Kidney (tissue), 14 donors: ENCODE results near the gene PDE4D. TPM values are rescaled to one million over a fixed set of nuclear protein-coding genes. Genes with fewer than 3 reads are reported as not detected.

Experiments
- DNase-seq, 5 donors: peaks; one replicate each; pipeline ENCODE4 v3.0.0-alpha.2; 2013 to 2020
- FAIRE-seq: peaks from 2 replicates; lab custom pipeline; 2012; peaks lifted over from hg19 to GRCh38; lab: Jason Lieb, UNC
- H3K27ac ChIP-seq, 2 donors: one replicate each; pipeline ENCODE4 v1.7.0; 2013; ENCODE audit warnings: low read depth in 2 of 2, low read length in 2 of 2, inconsistent platforms in 1 of 2
- H3K27me3 ChIP-seq: one replicate; pipeline ENCODE4 v1.7.1; 2013; ENCODE audit warnings: low read length, inconsistent platforms; ENCODE audit not compliant: control insufficient read depth, insufficient read depth
- H3K36me3 ChIP-seq, 3 donors: one replicate each; pipeline versions ENCODE4 v1.7.0 to v1.7.1; 2013; ENCODE audit warnings: low read length in 3 of 3, control low read depth in 1 of 3, inconsistent platforms in 1 of 3; ENCODE audit not compliant: insufficient read depth in 3 of 3, control insufficient read depth in 2 of 3
- H3K4me1 ChIP-seq, 3 donors: one replicate each; pipeline versions ENCODE4 v1.7.0 to v1.7.1; 2013; ENCODE audit warnings: low read length in 3 of 3, inconsistent platforms in 1 of 3, low read depth in 1 of 3; ENCODE audit not compliant: control insufficient read depth in 2 of 3, insufficient read depth in 2 of 3
- H3K4me3 ChIP-seq, 3 donors: one replicate each; pipeline versions ENCODE4 v1.7.0 to v1.8.1; 2013; ENCODE audit warnings: low read length in 3 of 3, control low read depth in 1 of 3, inconsistent platforms in 1 of 3
- H3K9ac ChIP-seq, 3 donors: one replicate each; pipeline versions ENCODE4 v1.7.0 to v1.7.1; 2013; ENCODE audit warnings: low read length in 3 of 3, control low read depth in 1 of 3, inconsistent platforms in 1 of 3
- H3K9me3 ChIP-seq, 3 donors: one replicate each; pipeline versions ENCODE4 v1.7.0 to v1.7.1; 2013; ENCODE audit warnings: low read length in 3 of 3, control low read depth in 1 of 3, inconsistent platforms in 1 of 3; ENCODE audit not compliant: control insufficient read depth in 2 of 3, insufficient read depth in 1 of 3
- CTCF ChIP-seq: IDR thresholded peaks from 3 replicates; pipeline ENCODE4 v1.5.1; 2012; ENCODE audit warnings: mild to moderate bottlenecking, moderate library complexity, borderline replicate concordance; ENCODE audit not compliant: insufficient read depth; ENCODE audit errors: extremely low read depth
- intact Hi-C: fragments of 100-400 bp; cut with DNase I; formaldehyde crosslinking; loops from one replicate; pipeline ENCODE4 v1.11.1; 2022
- polyA plus RNA-seq: library from polyadenylated mRNA; stranded (reverse); fragments of 350-450 nt; fragmentation: Illumina TruSeq; extraction: RNeasy Lipid Tissue Mini Kit (QIAGEN cat#74804); gene quantifications from one replicate; pipeline ENCODE4 v1.2.3, GENCODE V29; 2014; ENCODE audit warnings: low read depth, low replicate concordance; ENCODE audit not compliant: insufficient read depth
- total RNA-seq: library from RNA; stranded (reverse); fragmentation: NEBNext Ultra II Directional; extraction: Animal tissue kit (Norgen Biotek cat#: 25700); gene quantifications from one replicate; pipeline ENCODE4 v1.2.1, GENCODE V29; 2021
- donor health status: control.
- donor health status: control.
- donor health status: control.
- donor health status: control.
- donor health status: control.
- donor health status: DM: yes; HTN: yes; CAD: no.
- donor health status: Normal renal cell carcinoma (clear cell type).

The PDE4D gene
- total and polyA plus RNA-seq, 2 donors from 2014 or later = 9.2 to 78.9 TPM

- TF ChIP-seq CTCF = no peak
- peaks cover 0 to 5% (median 5%) of the 10 kb centered on the region in 3 donors for H3K4me1 ChIP-seq
- no peaks in the 10 kb centered on the region for H3K36me3 ChIP-seq
- no peak overlapping the region for H3K9ac ChIP-seq
- intact Hi-C loops = no loop called here
- no peak for FAIRE-seq
- no peak for DNase-seq
- H3K27me3 ChIP-seq = no peaks in the 10 kb centered on the region
- no peak overlapping the region for H3K27ac ChIP-seq
- H3K4me3 ChIP-seq = peak overlapping the region in 1 of 3 donors; percentile 24
- H3K9me3 ChIP-seq = no peaks in the 10 kb centered on the region
These were observed 635.8 kb downstream of the PDE4D start for GRCh38 chr5:59257488-59258400.

GRCh38 chr5:59256331-59256730 is 637.2 kb downstream of the PDE4D start:
- no peaks in the 10 kb centered on the region for H3K9me3 ChIP-seq
- H3K9ac ChIP-seq = no peak overlapping the region
- no peak overlapping the region for H3K4me3 ChIP-seq
- no peak for TF ChIP-seq CTCF
- FAIRE-seq (no peak), DNase-seq (peak in 1 of 5 donors; percentile 49)
- intact Hi-C loops = no loop called here
- peaks cover 0 to 5% (median 5%) of the 10 kb centered on the region in 3 donors for H3K4me1 ChIP-seq
- no peaks in the 10 kb centered on the region for H3K36me3 ChIP-seq
- no peak overlapping the region for H3K27ac ChIP-seq
- H3K27me3 ChIP-seq = no peaks in the 10 kb centered on the region

GRCh38 chr5:59254055-59254687 is 639.4 kb downstream of the PDE4D start:
- TF ChIP-seq CTCF = no peak
- intact Hi-C loops = no loop called here
- peaks cover 0 to 2% (median 0%) of the 10 kb centered on the region in 3 donors for H3K4me1 ChIP-seq
- H3K27ac ChIP-seq = no peak overlapping the region
- no peaks in the 10 kb centered on the region for H3K36me3 ChIP-seq
- FAIRE-seq (no peak), DNase-seq (no peak)
- no peaks in the 10 kb centered on the region for H3K9me3 ChIP-seq
- H3K4me3 ChIP-seq = no peak overlapping the region
- H3K9ac ChIP-seq = no peak overlapping the region
- H3K27me3 ChIP-seq = no peaks in the 10 kb centered on the region
